ENCODE results near the gene ACTL7A. TPM values are rescaled to one million over a fixed set of nuclear protein-coding genes. Genes with fewer than 3 reads are reported as not detected.

The ACTL7A gene
- total and polyA plus RNA-seq, 2 of the 13 experiments (the other 11 are each of a cell fraction or from before 2014, with no cell fraction given), result not detected

GRCh38 chr9:108876425-108876824 lies 14.4 kb downstream of the ACTL7A start:
- FAIRE-seq (no peak), DNase-seq (ENCODE audit: low spot score) (no peak), ATAC-seq (peak; percentile 57)
- Histone ChIP-seq H3K36me3 (replicated peaks in 1 of 2; ENCODE audit: control insufficient read depth in 1 of 2, insufficient read depth in 2 of 2, low read length in 2 of 2) (peaks cover 28 to 95% of the 10 kb centered on the region in 2 experiments), H3K27ac (ENCODE audit: extremely low read length, insufficient read depth, low read length) (no peak overlapping the region), H3K4me2 (ENCODE audit: low read depth, low read length) (no peak overlapping the region), H4K20me1 (ENCODE audit: insufficient read depth, low read length) (peaks cover 14% of the 10 kb centered on the region; the same call in 1 of the 2 replicates), H3K4me1 (ENCODE audit: insufficient read depth, low read length) (peaks cover 87% of the 10 kb centered on the region), H3K79me2 (ENCODE audit: insufficient read depth, low read length) (peaks cover 62% of the 10 kb centered on the region), H3K9ac (ENCODE audit: insufficient read depth, low read depth, low read length) (no peak overlapping the region), H3K4me3 (replicated peaks in 1 of 3; ENCODE audit: insufficient read depth in 1 of 3, low read depth in 2 of 3, low read length in 3 of 3) (no peak overlapping the region), H3K27me3 (ENCODE audit: control insufficient read depth in 1 of 2, insufficient read depth in 2 of 2, low read length in 2 of 2) (no peaks in the 10 kb centered on the region), H3K9me3 (ENCODE audit: low read length) (no peaks in the 10 kb centered on the region), H2AFZ (ENCODE audit: low read length) (no peak overlapping the region)
- 96% methylated on average over 5 of the region's 5 CpGs for WGBS (ENCODE audit: low lambda C conversion rate)
- in situ Hi-C loops (cut with HindIII; ENCODE audit: extremely low pct_ligation_motif_present, low pct_unique_long_range_greater_than_20kb), result no loop called here
- CTCF ChIA-PET (ENCODE audit: low intra/inter-chr PET ratio, low total read pairs), result no interaction called here
- POLR2A ChIA-PET, result interaction anchor here (1.3 to 1.8 kb wide), 4 partner anchors 8 to 15 kb away, joined by 3 to 10 read pairs (median 4); no protein-coding TSS in a partner anchor
- BruUV-seq (replicated peaks), result no TSS peak
- intact Hi-C loops (cut with micrococcal nuclease; ENCODE audit: unreplicated experiment), result no loop called here
- TF ChIP-seq POLR2G (IDR thresholded peaks at IDR 0.05; ENCODE audit: low read depth, low read length) (peak; percentile 50; the same call in 1 of the 2 replicates), IKZF5 (CRISPR knock-in tag; IDR thresholded peaks at IDR 0.05) (no peak), ZC3H4 (CRISPR knock-in tag; IDR thresholded peaks at IDR 0.05; ENCODE audit: borderline replicate concordance) (no peak), HNF4A (CRISPR knock-in tag; IDR thresholded peaks at IDR 0.05) (no peak)

- FAIRE-seq (no peak), DNase-seq (ENCODE audit: low spot score) (no peak), ATAC-seq (no peak)
- Histone ChIP-seq H3K4me1 (ENCODE audit: insufficient read depth, low read length) (peaks cover 89% of the 10 kb centered on the region), H4K20me1 (ENCODE audit: insufficient read depth, low read length) (peaks cover 14% of the 10 kb centered on the region; the same call in 1 of the 2 replicates), H3K9me3 (ENCODE audit: low read length) (no peaks in the 10 kb centered on the region), H3K36me3 (replicated peaks in 1 of 2; ENCODE audit: control insufficient read depth in 1 of 2, insufficient read depth in 2 of 2, low read length in 2 of 2) (peaks cover 26 to 96% of the 10 kb centered on the region in 2 experiments), H3K27me3 (ENCODE audit: control insufficient read depth in 1 of 2, insufficient read depth in 2 of 2, low read length in 2 of 2) (no peaks in the 10 kb centered on the region), H3K9ac (ENCODE audit: insufficient read depth, low read depth, low read length) (no peak overlapping the region), H3K27ac (ENCODE audit: extremely low read length, insufficient read depth, low read length) (peak overlapping the region; percentile 20), H2AFZ (ENCODE audit: low read length) (no peak overlapping the region), H3K4me3 (replicated peaks in 1 of 3; ENCODE audit: insufficient read depth in 1 of 3, low read depth in 2 of 3, low read length in 3 of 3) (no peak overlapping the region), H3K79me2 (ENCODE audit: insufficient read depth, low read length) (peaks cover 73% of the 10 kb centered on the region), H3K4me2 (ENCODE audit: low read depth, low read length) (peak overlapping the region; percentile 33; the same call in 1 of the 2 replicates)
- CTCF ChIA-PET (ENCODE audit: low intra/inter-chr PET ratio, low total read pairs), result no interaction called here
- 98% methylated on average over 2 of the region's 2 CpGs for WGBS (ENCODE audit: low lambda C conversion rate)
- in situ Hi-C loops (cut with HindIII; ENCODE audit: extremely low pct_ligation_motif_present, low pct_unique_long_range_greater_than_20kb) (no loop called here), intact Hi-C loops (cut with micrococcal nuclease; ENCODE audit: unreplicated experiment) (no loop called here)
- POLR2A ChIA-PET, result interaction anchor here (0.6 to 1.8 kb wide), 4 partner anchors 8 to 16 kb away, joined by 3 to 10 read pairs (median 4); no protein-coding TSS in a partner anchor
- no TSS peak for BruUV-seq (replicated peaks)
- TF ChIP-seq ZNF687 (CRISPR knock-in tag; IDR thresholded peaks at IDR 0.05) (no peak), ZNF280B (CRISPR knock-in tag; IDR thresholded peaks at IDR 0.05; ENCODE audit: borderline replicate concordance) (no peak), GATA4 (IDR thresholded peaks at IDR 0.05; ENCODE audit: borderline replicate concordance, low read depth) (no peak), ZNF577 (CRISPR knock-in tag; IDR thresholded peaks at IDR 0.05; ENCODE audit: borderline replicate concordance, low read depth) (no peak), PAF1 (CRISPR knock-in tag; IDR thresholded peaks at IDR 0.05) (0 out of 2 replicates have a peak, but pooled peaks have one; percentile 54), ZNF382 (CRISPR knock-in tag; IDR thresholded peaks at IDR 0.05; ENCODE audit: borderline replicate concordance) (no peak), RCOR2 (CRISPR knock-in tag; IDR thresholded peaks at IDR 0.05) (no peak)
Observed at GRCh38 chr9:108877524-108877923, 15.5 kb downstream of the ACTL7A start.

Data from HepG2 (cell line).